HL-60 (cell line): ENCODE data around the gene TMC3.

ENCODE experiments used
- CTCF ChIP-seq: IDR thresholded peaks from one replicate; pipeline ENCODE4 v1.5.1; 2011; ENCODE audit warnings: low read length, control low read depth, inconsistent platforms; ENCODE audit not compliant: insufficient read depth
- POLR2AphosphoS5 ChIP-seq: IDR thresholded peaks from 2 replicates; pipeline ENCODE4 v1.6.1; 2012; ENCODE audit warnings: low read depth
- REST ChIP-seq: IDR thresholded peaks from 2 replicates; pipeline ENCODE4 v1.6.1; 2012; ENCODE audit warnings: low read depth; ENCODE audit not compliant: insufficient replicate concordance

- TF ChIP-seq CTCF (no peak), POLR2AphosphoS5 (no peak), REST (no peak)
Measured at GRCh38 chr15:81302701-81303109, 71.3 kb downstream of the TMC3 start.
